ENCODE measurements around the gene CLMN. TPM values are rescaled to one million over a fixed set of nuclear protein-coding genes. Genes with fewer than 3 reads are reported as not detected.
A peak's percentile ranks its signal among the peaks of the same experiment; 100 is the strongest.

The CLMN gene
- total and polyA plus RNA-seq, 10 of the 15 experiments (the other 5 are each of a cell fraction or from before 2014, with no cell fraction given), result 7.8 to 49.3 (median 18.5) TPM

GRCh38 chr14:95216008-95216407, 103.7 kb downstream of the CLMN start:
- Histone ChIP-seq H2AFZ (ENCODE audit: control insufficient read depth, low read depth, low read length) (peak overlapping the region; percentile 13), H3K9ac (ENCODE audit: control insufficient read depth, insufficient read depth, low read length) (no peak overlapping the region), H3K9me3 (replicated peaks; ENCODE audit: control insufficient read depth, insufficient read depth, low read length) (peaks cover 4% of the 10 kb centered on the region; the same call in 1 of the 3 replicates), H3K36me3 (ENCODE audit: control insufficient read depth in 2 of 2, insufficient read depth in 2 of 2, low read length in 1 of 2) (no peaks in the 10 kb centered on the region; a peak in 2 of 4 replicates), H3K27me3 (replicated peaks in 1 of 2; ENCODE audit: control insufficient read depth in 2 of 2, insufficient read depth in 2 of 2, low read length in 1 of 2) (no peaks in the 10 kb centered on the region), H3K4me1 (ENCODE audit: control insufficient read depth, insufficient read depth, low read length) (peaks cover 26% of the 10 kb centered on the region), H4K20me1 (ENCODE audit: control insufficient read depth, insufficient read depth) (no peaks in the 10 kb centered on the region), H3K27ac (ENCODE audit: control insufficient read depth, insufficient read depth) (peak overlapping the region; percentile 43), H3K4me3 (no peak overlapping the region), H3K79me2 (ENCODE audit: control insufficient read depth, insufficient read depth, low read length) (no peaks in the 10 kb centered on the region), H3K4me2 (ENCODE audit: control insufficient read depth, insufficient read depth) (no peak overlapping the region)
- peak; percentile 50 for DNase-seq (ENCODE audit: low read depth, low spot score)
- ChIA-PET POLR2A (interaction anchor here (0.8 to 0.9 kb wide), 3 partner anchors 8 to 25 kb away, joined by 3 to 4 read pairs (median 3); no protein-coding TSS in a partner anchor), RAD21 (ENCODE audit: unreplicated experiment) (interaction anchor here (0.8 to 1.6 kb wide), 3 partner anchors 24 to 112 kb away, joined by 3 to 5 read pairs (median 4); no protein-coding TSS in a partner anchor), SMC1A (ENCODE audit: uncharacterized antibody, unreplicated experiment) (interaction anchor here (0.7 to 0.9 kb wide), 2 partner anchors 9 to 48 kb away, joined by 3 read pairs; no protein-coding TSS in a partner anchor), CTCF (interaction anchor here (0.7 kb wide), 1 partner anchor 146 kb away, joined by 3 read pairs; no protein-coding TSS in a partner anchor)
- in situ Hi-C loops (cut with MboI), result no loop called here
- intact Hi-C loops (cut with micrococcal nuclease; ENCODE audit: unreplicated experiment), result loop anchor here (5.0 kb wide), 1 partner anchor 96 kb away; no protein-coding TSS in a partner anchor
- 4% methylated on average over 8 of the region's 8 CpGs for WGBS (ENCODE audit: insufficient coverage, insufficient replicate concordance, low lambda C conversion rate, missing lambda C conversion rate)
- no TSS peak for BruUV-seq (replicated peaks)
- FAIRE-seq, result no peak
- ATAC-seq, result peak; percentile 36
- TF ChIP-seq ZNF384 (IDR thresholded peaks at IDR 0.05; ENCODE audit: borderline replicate concordance, low read depth, low read length) (no peak), FOXM1 (IDR thresholded peaks at IDR 0.05; ENCODE audit: low read depth, low read length) (0 out of 2 replicates have a peak, but pooled peaks have one; percentile 47), ZNF592 (IDR thresholded peaks at IDR 0.05) (no peak), USF1 (IDR thresholded peaks at IDR 0.05; ENCODE audit: borderline replicate concordance, extremely low read length, insufficient read depth, low read depth, low read length) (no peak), SUZ12 (IDR thresholded peaks at IDR 0.05; ENCODE audit: unreplicated experiment) (no peak), DPF2 (IDR thresholded peaks at IDR 0.05) (no peak), USF2 (IDR thresholded peaks at IDR 0.05; ENCODE audit: borderline replicate concordance, low read depth, low read length) (no peak), GATAD2B (conservative IDR thresholded peaks at IDR 0.05; ENCODE audit: low read depth) (peak; percentile 28; the same call in 1 of the 2 replicates)
- TF ChIP-seq, protein P1, sequence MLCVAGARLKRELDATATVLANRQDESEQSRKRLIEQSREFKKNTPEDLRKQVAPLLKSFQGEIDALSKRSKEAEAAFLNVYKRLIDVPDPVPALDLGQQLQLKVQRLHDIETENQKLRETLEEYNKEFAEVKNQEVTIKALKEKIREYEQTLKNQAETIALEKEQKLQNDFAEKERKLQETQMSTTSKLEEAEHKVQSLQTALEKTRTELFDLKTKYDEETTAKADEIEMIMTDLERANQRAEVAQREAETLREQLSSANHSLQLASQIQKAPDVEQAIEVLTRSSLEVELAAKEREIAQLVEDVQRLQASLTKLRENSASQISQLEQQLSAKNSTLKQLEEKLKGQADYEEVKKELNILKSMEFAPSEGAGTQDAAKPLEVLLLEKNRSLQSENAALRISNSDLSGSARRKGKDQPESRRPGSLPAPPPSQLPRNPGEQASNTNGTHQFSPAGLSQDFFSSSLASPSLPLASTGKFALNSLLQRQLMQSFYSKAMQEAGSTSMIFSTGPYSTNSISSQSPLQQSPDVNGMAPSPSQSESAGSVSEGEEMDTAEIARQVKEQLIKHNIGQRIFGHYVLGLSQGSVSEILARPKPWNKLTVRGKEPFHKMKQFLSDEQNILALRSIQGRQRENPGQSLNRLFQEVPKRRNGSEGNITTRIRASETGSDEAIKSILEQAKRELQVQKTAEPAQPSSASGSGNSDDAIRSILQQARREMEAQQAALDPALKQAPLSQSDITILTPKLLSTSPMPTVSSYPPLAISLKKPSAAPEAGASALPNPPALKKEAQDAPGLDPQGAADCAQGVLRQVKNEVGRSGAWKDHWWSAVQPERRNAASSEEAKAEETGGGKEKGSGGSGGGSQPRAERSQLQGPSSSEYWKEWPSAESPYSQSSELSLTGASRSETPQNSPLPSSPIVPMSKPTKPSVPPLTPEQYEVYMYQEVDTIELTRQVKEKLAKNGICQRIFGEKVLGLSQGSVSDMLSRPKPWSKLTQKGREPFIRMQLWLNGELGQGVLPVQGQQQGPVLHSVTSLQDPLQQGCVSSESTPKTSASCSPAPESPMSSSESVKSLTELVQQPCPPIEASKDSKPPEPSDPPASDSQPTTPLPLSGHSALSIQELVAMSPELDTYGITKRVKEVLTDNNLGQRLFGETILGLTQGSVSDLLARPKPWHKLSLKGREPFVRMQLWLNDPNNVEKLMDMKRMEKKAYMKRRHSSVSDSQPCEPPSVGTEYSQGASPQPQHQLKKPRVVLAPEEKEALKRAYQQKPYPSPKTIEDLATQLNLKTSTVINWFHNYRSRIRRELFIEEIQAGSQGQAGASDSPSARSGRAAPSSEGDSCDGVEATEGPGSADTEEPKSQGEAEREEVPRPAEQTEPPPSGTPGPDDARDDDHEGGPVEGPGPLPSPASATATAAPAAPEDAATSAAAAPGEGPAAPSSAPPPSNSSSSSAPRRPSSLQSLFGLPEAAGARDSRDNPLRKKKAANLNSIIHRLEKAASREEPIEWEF (IDR thresholded peaks at IDR 0.05; ENCODE audit: insufficient replicate concordance, low read depth, low read length), result no peak

Measured in GM12878 (cell line).